Measurements from ENCODE around the gene OS9. TPM values are rescaled to one million over a fixed set of nuclear protein-coding genes. Genes with fewer than 3 reads are reported as not detected.

The OS9 gene
- total RNA-seq, 2 experiments from 2014 or later = 108 to 112 TPM

- no peak for TF ChIP-seq CTCF (IDR thresholded peaks at IDR 0.05)
- H3K27ac Mint-ChIP-seq = no peak overlapping the region
- CTCF ChIA-PET = interaction anchor here (1.3 kb wide), 1 partner anchor 26 kb away, joined by 3 read pairs; no protein-coding TSS in a partner anchor
- DNase-seq (no peak), ATAC-seq (ENCODE audit: poor library complexity) (no peak)
- peaks cover 87% of the 10 kb centered on the region for H3K36me3 Mint-ChIP-seq (ENCODE audit: low read depth)
- H3K27me3 ChIP-seq (ENCODE audit: control insufficient read depth in 1 of 2, insufficient read depth in 2 of 2, low read length in 2 of 2) = no peaks in the 10 kb centered on the region
- intact Hi-C loops (cut with DNase I, micrococcal nuclease) = no loop called here
- H3K9me3 Mint-ChIP-seq = no peaks in the 10 kb centered on the region
- no peak overlapping the region for H3K27ac ChIP-seq (ENCODE audit: low read depth in 1 of 2, low read length in 2 of 2)
- POLR2A ChIA-PET = interaction anchor here (1.7 kb wide), 1 partner anchor 8 kb away, joined by 6 read pairs; no protein-coding TSS in a partner anchor
- peaks cover 93% of the 10 kb centered on the region for H3K36me3 ChIP-seq (ENCODE audit: insufficient read depth, low read length)
- H3K4me3 Mint-ChIP-seq = no peak overlapping the region
- peaks cover 13% of the 10 kb centered on the region for H3K4me1 ChIP-seq (ENCODE audit: insufficient read depth, low read length)
- no peak overlapping the region for H3K4me3 ChIP-seq (ENCODE audit: low read length)
- peaks cover 21% of the 10 kb centered on the region for H3K4me1 Mint-ChIP-seq (ENCODE audit: low read depth)
- no peaks in the 10 kb centered on the region for H3K9me3 ChIP-seq (ENCODE audit: control insufficient read depth in 1 of 2, insufficient read depth in 1 of 2, low read length in 2 of 2)
- H3K27me3 Mint-ChIP-seq = no peaks in the 10 kb centered on the region
Observed at GRCh38 chr12:57732726-57733593, 39.0 kb downstream of the OS9 start.

GRCh38 chr12:57733928-57734327, 40.0 kb downstream of the OS9 start:
- CTCF ChIA-PET = no interaction called here

GRCh38 chr12:57734591-57734990, 40.7 kb downstream of the OS9 start:
- intact Hi-C loops (cut with DNase I, micrococcal nuclease) = no loop called here
- H3K27me3 ChIP-seq (ENCODE audit: control insufficient read depth in 1 of 2, insufficient read depth in 2 of 2, low read length in 2 of 2) = no peaks in the 10 kb centered on the region
- no peak for TF ChIP-seq CTCF (IDR thresholded peaks at IDR 0.05)
- ATAC-seq (ENCODE audit: poor library complexity) (no peak), DNase-seq (no peak)
- Mint-ChIP-seq H3K27ac (peak overlapping the region; percentile 65), H3K4me1 (ENCODE audit: low read depth) (peaks cover 29% of the 10 kb centered on the region), H3K27me3 (no peaks in the 10 kb centered on the region), H3K9me3 (no peaks in the 10 kb centered on the region), H3K36me3 (ENCODE audit: low read depth) (peaks cover 79% of the 10 kb centered on the region), H3K4me3 (no peak overlapping the region)
- H3K4me3 ChIP-seq (ENCODE audit: low read length) = no peak overlapping the region
- CTCF ChIA-PET = no interaction called here
- no peak overlapping the region for H3K27ac ChIP-seq (ENCODE audit: low read depth in 1 of 2, low read length in 2 of 2)
- peaks cover 89% of the 10 kb centered on the region for H3K36me3 ChIP-seq (ENCODE audit: insufficient read depth, low read length)
- no peaks in the 10 kb centered on the region for H3K9me3 ChIP-seq (ENCODE audit: control insufficient read depth in 1 of 2, insufficient read depth in 1 of 2, low read length in 2 of 2)
- peaks cover 26% of the 10 kb centered on the region for H3K4me1 ChIP-seq (ENCODE audit: insufficient read depth, low read length)
- POLR2A ChIA-PET = interaction anchor here (1.4 kb wide), 1 partner anchor 10 kb away, joined by 4 read pairs; the partner anchor contains the start of gene TSPAN31

More at GRCh38 chr12:57733928-57734327, 40.0 kb downstream of the OS9 start:
- TF ChIP-seq CTCF (IDR thresholded peaks at IDR 0.05) = no peak
- peaks cover 87% of the 10 kb centered on the region for H3K36me3 ChIP-seq (ENCODE audit: insufficient read depth, low read length)
- Mint-ChIP-seq H3K36me3 (ENCODE audit: low read depth) (peaks cover 79% of the 10 kb centered on the region), H3K27me3 (no peaks in the 10 kb centered on the region), H3K4me3 (no peak overlapping the region), H3K4me1 (ENCODE audit: low read depth) (peaks cover 23% of the 10 kb centered on the region), H3K27ac (no peak overlapping the region), H3K9me3 (no peaks in the 10 kb centered on the region)
- intact Hi-C loops (cut with DNase I, micrococcal nuclease) = no loop called here
- no peak overlapping the region for H3K27ac ChIP-seq (ENCODE audit: low read depth in 1 of 2, low read length in 2 of 2)
- no peak for DNase-seq
- H3K9me3 ChIP-seq (ENCODE audit: control insufficient read depth in 1 of 2, insufficient read depth in 1 of 2, low read length in 2 of 2) = no peaks in the 10 kb centered on the region
- no peak for ATAC-seq (ENCODE audit: poor library complexity)
- H3K4me1 ChIP-seq (ENCODE audit: insufficient read depth, low read length) = peaks cover 20% of the 10 kb centered on the region
- H3K27me3 ChIP-seq (ENCODE audit: control insufficient read depth in 1 of 2, insufficient read depth in 2 of 2, low read length in 2 of 2) = no peaks in the 10 kb centered on the region
- POLR2A ChIA-PET = no interaction called here
- H3K4me3 ChIP-seq (ENCODE audit: low read length) = no peak overlapping the region
